ENCODE data around the gene LAMP5.

DNA sequence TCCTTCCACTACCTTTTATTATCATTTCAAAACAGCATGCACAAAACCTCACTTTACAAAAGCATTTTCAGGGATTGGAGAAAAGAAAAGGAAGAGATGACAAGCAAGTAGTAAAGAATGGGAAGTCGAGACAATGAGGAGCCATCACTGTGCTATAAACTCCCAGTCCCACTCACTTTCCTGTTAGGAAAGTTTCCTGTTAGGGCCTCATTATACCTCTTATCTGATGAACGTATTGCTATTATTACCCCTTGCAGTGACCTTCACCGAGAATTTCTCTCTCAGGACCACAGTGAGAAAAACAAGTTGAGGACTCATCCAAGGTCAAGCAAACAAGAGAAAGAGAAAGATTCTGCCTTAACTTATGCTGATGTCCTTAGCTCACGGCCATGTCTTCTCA is 28.8 kb downstream of the LAMP5 start:
- TF ChIP-seq, protein P1, sequence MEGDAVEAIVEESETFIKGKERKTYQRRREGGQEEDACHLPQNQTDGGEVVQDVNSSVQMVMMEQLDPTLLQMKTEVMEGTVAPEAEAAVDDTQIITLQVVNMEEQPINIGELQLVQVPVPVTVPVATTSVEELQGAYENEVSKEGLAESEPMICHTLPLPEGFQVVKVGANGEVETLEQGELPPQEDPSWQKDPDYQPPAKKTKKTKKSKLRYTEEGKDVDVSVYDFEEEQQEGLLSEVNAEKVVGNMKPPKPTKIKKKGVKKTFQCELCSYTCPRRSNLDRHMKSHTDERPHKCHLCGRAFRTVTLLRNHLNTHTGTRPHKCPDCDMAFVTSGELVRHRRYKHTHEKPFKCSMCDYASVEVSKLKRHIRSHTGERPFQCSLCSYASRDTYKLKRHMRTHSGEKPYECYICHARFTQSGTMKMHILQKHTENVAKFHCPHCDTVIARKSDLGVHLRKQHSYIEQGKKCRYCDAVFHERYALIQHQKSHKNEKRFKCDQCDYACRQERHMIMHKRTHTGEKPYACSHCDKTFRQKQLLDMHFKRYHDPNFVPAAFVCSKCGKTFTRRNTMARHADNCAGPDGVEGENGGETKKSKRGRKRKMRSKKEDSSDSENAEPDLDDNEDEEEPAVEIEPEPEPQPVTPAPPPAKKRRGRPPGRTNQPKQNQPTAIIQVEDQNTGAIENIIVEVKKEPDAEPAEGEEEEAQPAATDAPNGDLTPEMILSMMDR (IDR thresholded peaks at IDR 0.05), result no peak
- no peak for TF ChIP-seq POLR2AphosphoS5 (IDR thresholded peaks at IDR 0.05)

Data from prostate gland (tissue), 2 donors.